Loucy (cell line): ENCODE measurements around the gene OR4B1.

Source experiments
- H2AFZ ChIP-seq: fragments of 200-600 bp; sonication (generic); 2 replicates; pipeline ENCODE4 v1.6.0; 2016; ENCODE audit warnings: antibody characterized with exemption, mild to moderate bottlenecking, low read length, moderate library complexity
- H3F3A ChIP-seq: fragments of 200-600 bp; 2 replicates; pipeline ENCODE4 v1.6.0; 2016; ENCODE audit warnings: antibody characterized with exemption, low read depth, mild to moderate bottlenecking
- H3K27me3 ChIP-seq: fragments of 200-600 bp; sonication (generic); 2 replicates; pipeline ENCODE4 v1.6.1; 2014; ENCODE audit warnings: low read length, mild to moderate bottlenecking; ENCODE audit not compliant: insufficient read depth, poor library complexity, severe bottlenecking
- H3K36me3 ChIP-seq: fragments of 200-600 bp; sonication (generic); 2 replicates; pipeline ENCODE4 v1.6.1; 2016; ENCODE audit warnings: low read length; ENCODE audit not compliant: insufficient read depth
- H3K4me1 ChIP-seq: fragments of 200-600 bp; sonication (generic); 2 replicates; pipeline ENCODE4 v1.5.1; 2014; ENCODE audit warnings: low read length, mild to moderate bottlenecking; ENCODE audit not compliant: insufficient read depth, poor library complexity, severe bottlenecking
- H3K4me2 ChIP-seq: fragments of 200-600 bp; sonication (generic); 2 replicates; pipeline ENCODE4 v1.6.0; 2014; ENCODE audit warnings: antibody characterized with exemption, low read length, low read depth, mild to moderate bottlenecking; ENCODE audit not compliant: poor library complexity, severe bottlenecking
- H3K4me3 ChIP-seq: fragments of 200-600 bp; sonication (generic); 2 replicates; pipeline ENCODE4 v1.5.1; 2014; ENCODE audit warnings: low read length, mild to moderate bottlenecking, mixed read lengths; ENCODE audit not compliant: poor library complexity, severe bottlenecking
- H3K79me2 ChIP-seq: fragments of 200-600 bp; sonication (generic); 2 replicates; pipeline ENCODE4 v1.6.1; 2014; ENCODE audit warnings: low read length; ENCODE audit not compliant: insufficient read depth
- H3K9ac ChIP-seq: fragments of 200-600 bp; sonication (generic); 2 replicates; pipeline ENCODE4 v1.6.0; 2014; ENCODE audit warnings: mild to moderate bottlenecking, low read depth, low read length, moderate library complexity; ENCODE audit not compliant: poor library complexity, severe bottlenecking
- H3K9me2 ChIP-seq: fragments of 200-600 bp; sonication (generic); replicated peaks from 2 replicates; pipeline ENCODE4 v1.6.1; 2016; ENCODE audit warnings: low read depth, low read length, mixed read lengths
- H3K9me3 ChIP-seq: fragments of 200-600 bp; sonication (generic); 2 replicates; pipeline ENCODE4 v1.6.1; 2014; ENCODE audit warnings: mild to moderate bottlenecking, antibody characterized with exemption, low read length, low read depth; ENCODE audit not compliant: insufficient read depth
- H4K20me1 ChIP-seq: fragments of 200-600 bp; sonication (generic); 2 replicates; pipeline ENCODE4 v1.6.0; 2014; ENCODE audit warnings: antibody characterized with exemption, low read length, mild to moderate bottlenecking; ENCODE audit not compliant: insufficient read depth, poor library complexity, severe bottlenecking
- EZH2phosphoT487 ChIP-seq: fragments of 200-600 bp; IDR thresholded peaks from 2 replicates; pipeline ENCODE4 v1.6.1; 2018; ENCODE audit warnings: antibody characterized with exemption, mild to moderate bottlenecking, moderate library complexity, borderline replicate concordance
- TF ChIP-seq, protein P1 (sequence below): fragments of 200-600 bp; sonication (generic); conservative IDR thresholded peaks from 2 replicates; pipeline ENCODE4 v1.5.1; 2014; ENCODE audit warnings: mild to moderate bottlenecking, antibody characterized with exemption, low read length

OR4B1 gene, protein sequence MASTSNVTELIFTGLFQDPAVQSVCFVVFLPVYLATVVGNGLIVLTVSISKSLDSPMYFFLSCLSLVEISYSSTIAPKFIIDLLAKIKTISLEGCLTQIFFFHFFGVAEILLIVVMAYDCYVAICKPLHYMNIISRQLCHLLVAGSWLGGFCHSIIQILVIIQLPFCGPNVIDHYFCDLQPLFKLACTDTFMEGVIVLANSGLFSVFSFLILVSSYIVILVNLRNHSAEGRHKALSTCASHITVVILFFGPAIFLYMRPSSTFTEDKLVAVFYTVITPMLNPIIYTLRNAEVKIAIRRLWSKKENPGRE

DNA sequence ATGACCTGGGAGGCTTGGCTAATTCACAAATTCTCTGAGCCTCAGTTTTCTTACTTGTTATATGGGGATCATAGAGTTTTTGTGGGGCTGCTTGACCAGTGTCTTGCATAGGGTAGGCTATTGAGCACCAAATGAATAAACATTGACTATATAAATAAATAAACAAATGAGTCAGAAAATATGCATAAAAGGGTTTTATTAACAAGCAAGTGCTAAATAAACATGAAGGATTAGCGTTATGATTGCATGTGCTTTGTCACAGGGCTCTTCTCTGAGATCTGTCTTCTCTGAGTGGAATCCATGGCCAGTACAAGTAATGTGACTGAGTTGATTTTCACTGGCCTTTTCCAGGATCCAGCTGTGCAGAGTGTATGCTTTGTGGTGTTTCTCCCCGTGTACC is at the start of gene OR4B1:
OR4B1 (plus strand) TSS at position 301 of the 400 bp plus-strand sequence; CDS start at position 301, 0 bp downstream.
- TF ChIP-seq EZH2phosphoT487, result no peak
- TF ChIP-seq, protein P1, sequence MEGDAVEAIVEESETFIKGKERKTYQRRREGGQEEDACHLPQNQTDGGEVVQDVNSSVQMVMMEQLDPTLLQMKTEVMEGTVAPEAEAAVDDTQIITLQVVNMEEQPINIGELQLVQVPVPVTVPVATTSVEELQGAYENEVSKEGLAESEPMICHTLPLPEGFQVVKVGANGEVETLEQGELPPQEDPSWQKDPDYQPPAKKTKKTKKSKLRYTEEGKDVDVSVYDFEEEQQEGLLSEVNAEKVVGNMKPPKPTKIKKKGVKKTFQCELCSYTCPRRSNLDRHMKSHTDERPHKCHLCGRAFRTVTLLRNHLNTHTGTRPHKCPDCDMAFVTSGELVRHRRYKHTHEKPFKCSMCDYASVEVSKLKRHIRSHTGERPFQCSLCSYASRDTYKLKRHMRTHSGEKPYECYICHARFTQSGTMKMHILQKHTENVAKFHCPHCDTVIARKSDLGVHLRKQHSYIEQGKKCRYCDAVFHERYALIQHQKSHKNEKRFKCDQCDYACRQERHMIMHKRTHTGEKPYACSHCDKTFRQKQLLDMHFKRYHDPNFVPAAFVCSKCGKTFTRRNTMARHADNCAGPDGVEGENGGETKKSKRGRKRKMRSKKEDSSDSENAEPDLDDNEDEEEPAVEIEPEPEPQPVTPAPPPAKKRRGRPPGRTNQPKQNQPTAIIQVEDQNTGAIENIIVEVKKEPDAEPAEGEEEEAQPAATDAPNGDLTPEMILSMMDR, result no peak
- Histone ChIP-seq H3K9me3 (no peaks in the 10 kb centered on the region), H2AFZ (no peak within 1 kb of the TSS), H3F3A (no peaks in the 10 kb centered on the region), H3K9me2 (no peaks in the 10 kb centered on the region), H3K9ac (no peak within 1 kb of the TSS), H3K4me3 (no peak within 1 kb of the TSS), H3K27me3 (no peaks in the 10 kb centered on the region), H3K4me1 (no peaks in the 10 kb centered on the region), H3K4me2 (no peak within 1 kb of the TSS), H3K79me2 (no peaks in the 10 kb centered on the region), H3K36me3 (no peaks in the 10 kb centered on the region), H4K20me1 (no peaks in the 10 kb centered on the region)

DNA sequence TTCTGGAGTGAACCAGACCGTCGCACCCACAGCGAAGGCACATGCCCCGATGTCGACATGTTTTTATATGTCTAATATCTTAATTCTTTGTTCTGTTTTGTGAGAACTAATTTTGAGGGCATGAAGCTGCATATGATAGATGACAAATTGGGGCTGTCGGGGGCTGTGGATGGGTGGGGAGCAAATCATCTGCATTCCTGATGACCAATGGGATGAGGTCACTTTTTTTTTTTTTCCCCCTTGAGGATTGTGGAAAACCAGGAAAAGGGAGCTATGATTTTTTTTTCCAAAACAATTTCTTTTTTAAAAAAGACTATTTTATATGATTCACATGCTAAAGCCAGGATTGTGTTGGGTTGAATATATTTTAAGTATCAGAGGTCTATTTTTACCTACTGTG is 49.2 kb upstream of the OR4B1 start:
- Histone ChIP-seq H3K36me3 (no peaks in the 10 kb centered on the region), H3K9ac (no peak overlapping the region)

DNA sequence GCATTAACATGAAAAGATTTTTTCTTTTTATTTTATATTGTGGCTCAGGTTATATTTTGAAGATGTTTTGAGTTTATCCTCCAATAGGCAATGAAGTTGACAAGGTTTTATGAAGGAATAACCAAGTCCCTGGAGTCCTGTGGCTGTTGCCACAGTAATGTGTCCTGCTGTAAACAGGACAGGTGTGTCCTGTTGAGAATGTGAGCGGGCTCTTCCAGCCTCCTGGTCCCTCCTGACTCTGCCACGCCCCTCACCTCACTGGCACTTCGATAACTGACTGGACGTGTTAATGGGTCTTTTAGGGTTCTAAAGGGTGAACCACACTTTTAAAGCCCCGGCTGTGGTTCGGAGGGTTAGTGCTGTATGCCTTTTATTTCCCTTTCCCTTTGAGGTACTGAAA is 47.8 kb upstream of the OR4B1 start:
- Histone ChIP-seq H2AFZ (no peak overlapping the region), H3K4me2 (no peak overlapping the region)
- no peak for TF ChIP-seq EZH2phosphoT487
- TF ChIP-seq, protein P1, result no peak

More for the DNA sequence above, 49.2 kb upstream of the OR4B1 start:
- H2AFZ ChIP-seq, result no peak overlapping the region
- H3K79me2 ChIP-seq, result no peaks in the 10 kb centered on the region
- no peak overlapping the region for H3K4me2 ChIP-seq
- TF ChIP-seq, protein P1, result no peak
- no peak for TF ChIP-seq EZH2phosphoT487
- H3K27me3 ChIP-seq, result no peaks in the 10 kb centered on the region
- H3K9me3 ChIP-seq, result no peaks in the 10 kb centered on the region
- H3K9me2 ChIP-seq, result no peaks in the 10 kb centered on the region
- H3F3A ChIP-seq, result no peaks in the 10 kb centered on the region
- H3K4me1 ChIP-seq, result no peaks in the 10 kb centered on the region
- no peak overlapping the region for H3K4me3 ChIP-seq
- no peaks in the 10 kb centered on the region for H4K20me1 ChIP-seq

More for the DNA sequence above, 47.8 kb upstream of the OR4B1 start:
- Histone ChIP-seq H3K79me2 (no peaks in the 10 kb centered on the region), H3K4me3 (no peak overlapping the region), H3K9me3 (no peaks in the 10 kb centered on the region), H3K27me3 (no peaks in the 10 kb centered on the region), H3K9me2 (no peaks in the 10 kb centered on the region), H3F3A (no peaks in the 10 kb centered on the region), H3K4me1 (no peaks in the 10 kb centered on the region), H4K20me1 (no peaks in the 10 kb centered on the region), H3K9ac (no peak overlapping the region), H3K36me3 (no peaks in the 10 kb centered on the region)
